HTR-8/SVneo (cell line): ENCODE data around the gene HBG2.
"Not testable (repeated sequence)": the region's sequence is repeated elsewhere in the genome, so short reads cannot be mapped to it uniquely, and the experiment has no call there.

Source experiments
- DNase-seq: peaks from one replicate; pipeline ENCODE4 v3.0.0; 2011; ENCODE audit warnings: low spot score, mixed read lengths; ENCODE audit not compliant: insufficient read length
- FAIRE-seq: peaks from 2 replicates; lab custom pipeline; 2011; peaks lifted over from hg19 to GRCh38; lab: Jason Lieb, UNC

Gene HBG2

GRCh38 chr11:5252192-5252918, 2.2 kb downstream of the HBG2 start:
- FAIRE-seq (no peak), DNase-seq (no peak)

GRCh38 chr11:5251746-5252145, 2.8 kb downstream of the HBG2 start:
- no peak for FAIRE-seq

GRCh38 chr11:5250543-5251204, 3.9 kb downstream of the HBG2 start:
- no peak for FAIRE-seq
- no peak for DNase-seq

More at GRCh38 chr11:5251746-5252145, 2.8 kb downstream of the HBG2 start:
- DNase-seq = no peak

GRCh38 chr11:5249807-5250396, 4.7 kb downstream of the HBG2 start, which contains the start of gene HBG1:
HBG1 (minus strand) TSS chr11:5249857; CDS start chr11:5249804, 53 bp downstream.
- DNase-seq, FAIRE-seq: not testable (repeated sequence)

DNA sequence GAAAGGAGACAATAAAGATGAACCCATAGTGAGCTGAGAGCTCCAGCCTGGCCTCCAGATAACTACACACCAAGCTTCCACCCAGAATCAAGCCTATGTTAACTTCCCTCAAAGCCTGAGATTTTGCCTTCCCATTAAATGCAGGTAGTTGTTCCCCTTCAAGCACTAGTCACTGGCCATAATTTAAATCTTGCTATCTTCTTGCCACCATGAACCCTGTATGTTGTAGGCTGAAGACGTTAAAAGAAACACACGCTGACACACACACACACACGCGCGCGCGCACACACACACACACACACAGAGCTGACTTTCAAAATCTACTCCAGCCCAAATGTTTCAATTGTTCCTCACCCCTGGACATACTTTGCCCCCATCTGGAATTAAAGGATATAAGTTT, 6.1 kb downstream of the HBG2 start:
- not testable (repeated sequence) for FAIRE-seq, DNase-seq

- FAIRE-seq (no peak), DNase-seq (no peak)
Observed at GRCh38 chr11:5247472-5248192, 6.9 kb downstream of the HBG2 start.

GRCh38 chr11:5246772-5247471, 7.7 kb downstream of the HBG2 start:
- FAIRE-seq = no peak
- no peak for DNase-seq

GRCh38 chr11:5245155-5245554, 9.4 kb downstream of the HBG2 start:
- DNase-seq = no peak
- no peak for FAIRE-seq

DNA sequence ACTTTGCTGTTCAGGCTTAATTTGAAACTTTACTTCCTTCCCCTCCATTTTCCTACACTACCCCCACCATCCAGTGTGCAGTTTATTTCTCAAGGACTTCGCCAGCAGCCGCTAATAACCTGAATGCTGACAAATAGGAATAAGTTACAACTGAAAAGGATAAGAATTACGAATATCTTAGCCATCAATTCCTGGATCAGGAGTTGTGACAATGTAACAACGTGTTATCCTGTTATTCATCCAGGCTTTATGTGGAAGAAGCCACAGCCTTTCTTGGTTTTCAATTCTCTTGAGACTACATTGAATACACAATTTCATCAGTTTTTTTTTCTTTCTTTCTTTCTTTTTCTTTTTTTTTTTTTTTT, 10.8 kb downstream of the HBG2 start:
- FAIRE-seq = no peak

DNA sequence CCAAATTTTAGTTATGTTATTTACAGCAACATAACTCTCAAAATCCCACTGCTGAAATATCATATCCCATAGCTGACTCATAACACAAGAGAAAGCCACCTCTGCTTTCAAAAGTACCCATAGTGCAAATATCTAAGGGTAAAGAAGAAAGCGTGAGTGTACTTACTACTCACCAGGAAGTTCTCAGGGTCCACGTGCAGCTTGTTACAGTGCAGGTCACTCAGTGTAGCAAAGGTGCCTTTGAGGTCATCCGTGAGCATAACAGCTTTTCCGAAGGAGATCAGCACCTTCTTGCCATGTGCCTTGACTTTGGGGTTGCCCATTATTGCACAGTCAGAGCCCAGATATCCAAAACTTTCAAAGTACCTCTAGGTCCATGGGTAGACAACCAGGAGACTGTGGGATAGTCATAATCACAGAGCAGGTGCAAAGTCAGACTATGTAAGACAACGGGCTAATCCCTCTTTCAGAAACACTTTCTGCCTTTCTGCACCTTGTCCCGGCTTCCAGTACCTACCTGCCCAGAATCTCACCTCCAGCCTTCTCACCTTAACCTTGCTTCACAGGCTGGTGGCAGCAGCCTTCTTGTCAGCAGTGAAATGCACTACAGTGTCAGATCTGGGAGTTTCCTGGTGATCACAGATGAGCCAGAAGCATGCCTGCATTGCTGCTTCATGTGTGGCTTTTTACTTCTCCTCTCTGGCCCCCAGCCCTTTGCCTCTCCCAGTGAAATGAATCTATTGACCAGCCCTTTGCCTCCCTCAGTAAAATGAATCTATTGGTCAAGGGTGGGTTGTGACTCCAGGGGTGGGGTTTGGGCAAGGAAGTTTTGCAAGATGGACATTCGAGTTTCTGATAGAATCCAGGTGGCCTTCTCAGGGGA, 11.4 kb downstream of the HBG2 start:
- no peak for DNase-seq
- FAIRE-seq = no peak

More for the DNA sequence above, 10.8 kb downstream of the HBG2 start:
- DNase-seq = no peak

GRCh38 chr11:5242208-5242607, 12.4 kb downstream of the HBG2 start:
- DNase-seq = no peak
- FAIRE-seq = no peak

DNA sequence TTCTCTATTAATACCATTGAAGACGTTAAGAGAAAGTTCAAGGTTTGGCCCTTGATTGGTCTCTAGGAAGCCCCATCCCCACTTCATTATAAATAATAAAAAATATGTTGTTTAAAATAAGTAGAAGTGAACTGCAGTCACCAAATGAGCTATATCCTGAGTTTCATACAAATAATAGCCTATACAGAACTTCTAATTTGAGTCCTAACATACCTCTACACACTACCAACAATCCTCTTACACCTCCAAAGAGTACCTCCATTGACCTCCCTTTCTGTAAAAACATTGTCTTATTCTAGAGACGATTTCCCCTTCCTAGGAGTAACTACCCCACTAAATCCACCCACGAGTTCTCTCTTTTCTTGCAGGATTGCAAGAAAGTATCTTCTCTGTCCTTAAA, 13.1 kb downstream of the HBG2 start:
- DNase-seq = no peak
- no peak for FAIRE-seq

- DNase-seq (no peak), FAIRE-seq (no peak)
Observed at GRCh38 chr11:5240458-5240857, 14.1 kb downstream of the HBG2 start.

GRCh38 chr11:5240056-5240455, 14.5 kb downstream of the HBG2 start:
- FAIRE-seq (no peak), DNase-seq (no peak)

DNA sequence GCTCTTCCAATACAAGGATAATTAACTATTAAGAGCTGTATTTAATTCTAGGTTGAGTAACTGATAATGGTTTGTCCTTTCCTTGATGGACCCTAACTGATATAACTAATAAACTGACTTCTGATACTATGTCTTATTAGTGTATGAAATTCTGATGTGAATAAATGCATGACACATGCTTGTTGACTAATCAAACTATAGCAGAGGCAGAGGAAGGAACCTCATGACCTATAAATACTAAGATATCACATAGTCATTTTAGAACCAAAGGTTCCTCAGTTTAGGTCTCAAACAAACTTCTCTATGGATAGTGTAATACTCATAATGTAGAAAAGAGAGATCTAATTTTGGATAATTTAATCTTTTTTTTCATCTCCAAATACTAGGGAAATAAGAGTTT, 15.5 kb downstream of the HBG2 start:
- DNase-seq (no peak), FAIRE-seq (no peak)

DNA sequence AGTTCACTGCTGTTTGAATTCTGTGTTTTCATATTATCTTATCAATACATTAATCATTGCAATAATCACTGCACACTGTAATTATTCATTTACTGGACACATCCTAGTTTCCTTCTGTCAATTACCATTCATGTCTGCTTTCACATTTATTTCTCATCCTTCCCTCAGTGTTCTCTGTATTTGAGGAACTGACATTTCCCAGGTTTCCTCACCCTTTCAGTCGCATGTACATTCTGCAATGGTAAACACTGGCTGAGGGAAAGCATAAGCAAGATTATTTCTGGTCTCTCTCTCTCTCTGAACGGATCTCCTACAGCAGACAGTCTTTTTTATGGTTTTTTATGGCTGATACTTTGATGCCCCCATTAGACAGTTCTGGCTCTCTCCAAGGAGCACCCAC, 16.1 kb downstream of the HBG2 start:
- DNase-seq (no peak), FAIRE-seq (no peak)

DNA sequence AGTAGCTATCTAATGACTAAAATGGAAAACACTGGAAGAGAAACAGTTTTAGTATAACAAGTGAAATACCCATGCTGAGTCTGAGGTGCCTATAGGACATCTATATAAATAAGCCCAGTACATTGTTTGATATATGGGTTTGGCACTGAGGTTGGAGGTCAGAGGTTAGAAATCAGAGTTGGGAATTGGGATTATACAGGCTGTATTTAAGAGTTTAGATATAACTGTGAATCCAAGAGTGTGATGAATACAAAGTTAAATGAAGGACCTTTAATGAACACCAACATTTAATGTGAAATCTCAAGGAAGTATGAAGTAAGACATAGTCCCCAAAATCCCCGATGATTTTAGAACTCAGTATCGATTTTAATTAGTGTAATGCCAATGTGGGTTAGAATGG, 17.2 kb downstream of the HBG2 start:
- no peak for FAIRE-seq
- DNase-seq = no peak

GRCh38 chr11:5235364-5236095, 19.1 kb downstream of the HBG2 start:
- DNase-seq (no peak), FAIRE-seq (no peak)
